CD14-positive monocyte (primary cell): ENCODE results near the gene EPHA3. TPM values are rescaled to one million over a fixed set of nuclear protein-coding genes. Genes with fewer than 3 reads are reported as not detected.

Source experiments
- DNase-seq, 3 donors: peaks; one replicate each; pipeline ENCODE4 v3.0.0-alpha.2; 2011 to 2022
- H2AFZ ChIP-seq: 2 replicates; pipeline ENCODE4 v1.6.0; 2012; ENCODE audit warnings: mild to moderate bottlenecking, low read depth, low read length, inconsistent platforms; ENCODE audit not compliant: insufficient read depth, poor library complexity, severe bottlenecking
- H3K27ac ChIP-seq, 2 donors: 1 replicate in 1 of 2; 2 replicates in 1 of 2; pipeline ENCODE4 v1.5.1; 2012 to 2013; ENCODE audit warnings: low read length in 2 of 2, control low read depth in 1 of 2, inconsistent platforms in 1 of 2, low read depth in 1 of 2, mild to moderate bottlenecking in 1 of 2
- H3K27me3 ChIP-seq, 2 donors: one replicate each; pipeline versions ENCODE4 v1.6.0 to v1.6.1; 2011 to 2013; ENCODE audit warnings: low read length in 2 of 2; ENCODE audit not compliant: control insufficient read depth in 2 of 2, insufficient read depth in 2 of 2
- H3K36me3 ChIP-seq, 2 donors: replicated peaks in 1 of 2; 1 replicate in 1 of 2; 2 replicates in 1 of 2; pipeline versions ENCODE4 v1.5.1 to v1.6.1; 2012 to 2013; ENCODE audit warnings: low read length in 2 of 2, control low read depth in 1 of 2, inconsistent platforms in 1 of 2, mild to moderate bottlenecking in 1 of 2; ENCODE audit not compliant: insufficient read depth in 2 of 2, control insufficient read depth in 1 of 2
- H3K4me1 ChIP-seq, 2 donors: 1 replicate in 1 of 2; 2 replicates in 1 of 2; pipeline versions ENCODE4 v1.5.1 to v1.6.1; 2012 to 2013; ENCODE audit warnings: low read length in 2 of 2, control low read depth in 1 of 2, inconsistent platforms in 1 of 2, mild to moderate bottlenecking in 1 of 2, moderate library complexity in 1 of 2; ENCODE audit not compliant: insufficient read depth in 2 of 2, control insufficient read depth in 1 of 2
- H3K4me2 ChIP-seq: replicated peaks from 2 replicates; pipeline ENCODE3; 2012; ENCODE audit warnings: low read length, moderate library complexity, mild to moderate bottlenecking; ENCODE audit not compliant: poor library complexity, severe bottlenecking; ENCODE audit errors: extremely low read depth
- H3K4me3 ChIP-seq, 3 experiments: fragments of 200-600 bp in 1 of 3; sonication (generic) in 1 of 3; replicated peaks in 1 of 3; 1 replicate in 2 of 3; 2 replicates in 1 of 3; pipeline ENCODE4 v1.5.1; 2011 to 2013; ENCODE audit warnings: low read length in 3 of 3, mild to moderate bottlenecking in 3 of 3, control low read depth in 2 of 3, low read depth in 2 of 3, inconsistent platforms in 1 of 3, moderate library complexity in 1 of 3
- H3K79me2 ChIP-seq: 2 replicates; pipeline ENCODE4 v1.6.0; 2012; ENCODE audit warnings: mild to moderate bottlenecking, control low read depth, inconsistent platforms, low read length, moderate library complexity; ENCODE audit not compliant: insufficient read depth
- H3K9ac ChIP-seq: 2 replicates; pipeline ENCODE4 v1.6.0; 2017; ENCODE audit warnings: low read length, mild to moderate bottlenecking; ENCODE audit not compliant: insufficient read depth, poor library complexity, severe bottlenecking
- H3K9me3 ChIP-seq, 2 donors: replicated peaks in 1 of 2; 1 replicate in 1 of 2; 2 replicates in 1 of 2; pipeline versions ENCODE4 v1.5.1 to v1.6.1; 2012 to 2013; ENCODE audit warnings: low read length in 2 of 2, control low read depth in 1 of 2; ENCODE audit not compliant: control insufficient read depth in 1 of 2, insufficient read depth in 1 of 2
- H4K20me1 ChIP-seq: 2 replicates; pipeline ENCODE4 v1.6.0; 2012; ENCODE audit warnings: mild to moderate bottlenecking, low read length, control low read depth, moderate library complexity; ENCODE audit not compliant: insufficient read depth
- H3K27ac Mint-ChIP-seq, 7 donors: one replicate each; pipeline ENCODE4 v1.8.0; 2020; ENCODE audit warnings: mild to moderate bottlenecking in 7 of 7, mixed read lengths in 7 of 7, moderate library complexity in 6 of 7, inconsistent platforms in 2 of 7
- H3K27me3 Mint-ChIP-seq, 3 donors: one replicate each; pipeline ENCODE4 v1.8.0; 2021 to 2022; ENCODE audit warnings: low read depth in 3 of 3, mild to moderate bottlenecking in 3 of 3, mixed read lengths in 3 of 3, moderate library complexity in 3 of 3, inconsistent platforms in 1 of 3
- H3K36me3 Mint-ChIP-seq, 2 donors: one replicate each; pipeline ENCODE4 v1.8.0; 2020; ENCODE audit warnings: mixed read lengths in 2 of 2, inconsistent platforms in 1 of 2, mild to moderate bottlenecking in 1 of 2
- H3K4me1 Mint-ChIP-seq: one replicate; pipeline ENCODE4 v1.8.0; 2020; ENCODE audit warnings: mild to moderate bottlenecking, mixed read lengths
- H3K4me3 Mint-ChIP-seq, 2 donors: one replicate each; pipeline ENCODE4 v1.8.0; 2020; ENCODE audit warnings: mild to moderate bottlenecking in 2 of 2, mixed read lengths in 2 of 2, moderate library complexity in 1 of 2
- H3K9me3 Mint-ChIP-seq, 7 donors: one replicate each; pipeline ENCODE4 v1.8.0; 2020 to 2022; ENCODE audit warnings: mixed read lengths in 7 of 7, mild to moderate bottlenecking in 6 of 7, moderate library complexity in 6 of 7, inconsistent platforms in 2 of 7
- WGBS: methylation state at CpG from one replicate; pipeline ENCODE4 v1.1.5; 2013; ENCODE audit warnings: missing lambda C conversion rate; ENCODE audit not compliant: insufficient coverage; 5-methylcytosine and 5-hydroxymethylcytosine counted together
- intact Hi-C, 2 donors: fragments of 100-400 bp; cut with micrococcal nuclease; formaldehyde crosslinking; loops; one replicate each; pipeline versions ENCODE4 v1.15.0 to v1.15.1; 2023
- polyA plus RNA-seq, 3 donors: library from polyadenylated mRNA; depleted of rRNA in 1 of 3; unstranded in 2 of 3; stranded (reverse) in 1 of 3; fragments of 300-500 nt in 2 of 3; fragments of >200 nt in 1 of 3; fragmentation: Illumina TruSeq in 2 of 3; gene quantifications; 1 replicate in 2 of 3; 2 replicates in 1 of 3; pipeline ENCODE4 v1.2.3, GENCODE V29; 2012 to 2021
- TF ChIP-seq, protein P1 (sequence below): fragments of 200-600 bp; IDR thresholded peaks from one replicate; pipeline ENCODE4 v1.8.0; 2022; ENCODE audit warnings: antibody characterized with exemption, mild to moderate bottlenecking

Gene EPHA3
- polyA plus RNA-seq, 3 donors, result not detected

DNA sequence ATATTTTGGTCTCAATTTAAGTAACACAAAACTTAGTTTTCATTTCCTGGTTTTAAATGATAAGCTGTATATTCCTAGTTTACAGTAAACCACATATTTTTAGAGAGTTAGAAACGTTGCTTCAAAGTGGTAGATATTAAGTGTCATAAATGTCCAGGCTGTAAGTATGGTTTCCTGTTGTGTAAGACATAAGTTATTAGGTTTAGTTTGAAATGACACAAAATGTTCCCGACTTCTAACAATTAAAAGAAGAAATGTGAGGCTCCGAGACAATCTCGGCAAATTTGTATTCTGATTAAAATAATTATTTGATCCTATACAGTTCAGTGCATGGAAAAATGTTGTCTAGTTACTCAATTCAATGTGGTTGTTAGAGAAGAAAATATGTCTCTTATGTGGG, 387.3 kb downstream of the EPHA3 start:
- peaks cover 0 to 3% (median 0%) of the 10 kb centered on the region in 7 donors for H3K9me3 Mint-ChIP-seq
- Histone ChIP-seq H3K4me1 (no peaks in the 10 kb centered on the region), H2AFZ (no peak overlapping the region), H3K9ac (no peak overlapping the region), H3K79me2 (no peaks in the 10 kb centered on the region), H3K27ac (no peak overlapping the region), H3K36me3 (no peaks in the 10 kb centered on the region), H3K9me3 (no peaks in the 10 kb centered on the region), H3K4me2 (no peak overlapping the region), H3K27me3 (no peaks in the 10 kb centered on the region), H3K4me3 (no peak overlapping the region), H4K20me1 (no peaks in the 10 kb centered on the region)
- TF ChIP-seq, protein P1, sequence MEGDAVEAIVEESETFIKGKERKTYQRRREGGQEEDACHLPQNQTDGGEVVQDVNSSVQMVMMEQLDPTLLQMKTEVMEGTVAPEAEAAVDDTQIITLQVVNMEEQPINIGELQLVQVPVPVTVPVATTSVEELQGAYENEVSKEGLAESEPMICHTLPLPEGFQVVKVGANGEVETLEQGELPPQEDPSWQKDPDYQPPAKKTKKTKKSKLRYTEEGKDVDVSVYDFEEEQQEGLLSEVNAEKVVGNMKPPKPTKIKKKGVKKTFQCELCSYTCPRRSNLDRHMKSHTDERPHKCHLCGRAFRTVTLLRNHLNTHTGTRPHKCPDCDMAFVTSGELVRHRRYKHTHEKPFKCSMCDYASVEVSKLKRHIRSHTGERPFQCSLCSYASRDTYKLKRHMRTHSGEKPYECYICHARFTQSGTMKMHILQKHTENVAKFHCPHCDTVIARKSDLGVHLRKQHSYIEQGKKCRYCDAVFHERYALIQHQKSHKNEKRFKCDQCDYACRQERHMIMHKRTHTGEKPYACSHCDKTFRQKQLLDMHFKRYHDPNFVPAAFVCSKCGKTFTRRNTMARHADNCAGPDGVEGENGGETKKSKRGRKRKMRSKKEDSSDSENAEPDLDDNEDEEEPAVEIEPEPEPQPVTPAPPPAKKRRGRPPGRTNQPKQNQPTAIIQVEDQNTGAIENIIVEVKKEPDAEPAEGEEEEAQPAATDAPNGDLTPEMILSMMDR, result no peak
- H3K4me3 Mint-ChIP-seq, result no peak overlapping the region
- H3K27ac Mint-ChIP-seq, result no peak overlapping the region
- intact Hi-C loops, result no loop called here
- no CpG with 5 or more reads among the region's 4 CpGs for WGBS
- no peaks in the 10 kb centered on the region for H3K4me1 Mint-ChIP-seq
- no peaks in the 10 kb centered on the region for H3K36me3 Mint-ChIP-seq
- DNase-seq, result no peak
- H3K27me3 Mint-ChIP-seq, result no peaks in the 10 kb centered on the region

DNA sequence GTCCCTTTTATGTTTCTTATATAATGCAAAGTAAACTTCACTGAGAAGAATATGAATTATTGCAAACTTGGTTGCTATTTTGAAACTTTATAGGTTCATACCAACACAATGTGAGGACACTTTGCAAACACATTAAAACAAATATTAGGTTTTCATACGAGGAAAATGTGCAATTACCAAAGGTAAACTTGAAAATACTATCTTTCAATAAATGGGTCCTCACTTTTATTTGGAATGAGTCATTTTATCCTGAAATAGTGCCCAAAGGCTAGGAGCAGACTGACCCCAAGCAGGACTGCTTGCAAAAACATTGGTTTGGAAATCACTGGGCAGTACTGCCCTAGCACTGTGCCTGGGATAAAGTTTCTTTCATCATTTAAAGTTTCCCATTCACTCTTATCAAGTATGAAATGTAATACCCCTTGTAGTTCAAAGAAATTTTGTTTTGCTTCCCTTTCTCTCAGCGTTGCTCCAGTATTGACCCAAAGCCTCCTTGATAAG, 396.5 kb downstream of the EPHA3 start:
- H3K27ac ChIP-seq, result no peak overlapping the region
- H3K9me3 Mint-ChIP-seq, result peaks cover 0 to 7% (median 0%) of the 10 kb centered on the region in 7 donors

More for the DNA sequence above, 396.5 kb downstream of the EPHA3 start:
- Histone ChIP-seq H3K9me3 (no peaks in the 10 kb centered on the region), H4K20me1 (no peaks in the 10 kb centered on the region), H3K27me3 (no peaks in the 10 kb centered on the region), H2AFZ (no peak overlapping the region), H3K79me2 (no peaks in the 10 kb centered on the region), H3K4me2 (no peak overlapping the region), H3K4me3 (no peak overlapping the region), H3K36me3 (no peaks in the 10 kb centered on the region), H3K4me1 (no peaks in the 10 kb centered on the region), H3K9ac (no peak overlapping the region)
- TF ChIP-seq, protein P1, result no peak
- Mint-ChIP-seq H3K27me3 (no peaks in the 10 kb centered on the region), H3K36me3 (no peaks in the 10 kb centered on the region), H3K4me3 (no peak overlapping the region), H3K4me1 (no peaks in the 10 kb centered on the region), H3K27ac (no peak overlapping the region)
- no peak for DNase-seq
- no CpG with 5 or more reads among the region's 2 CpGs for WGBS
- intact Hi-C loops, result no loop called here
